Neural cell (in vitro differentiated cells): Measurements from ENCODE around the gene CFAP157.

Experiments used
- EP300 ChIP-seq: fragments of 450-650 bp; conservative IDR thresholded peaks from 2 replicates; pipeline ENCODE4 v1.6.1; 2014; ENCODE audit warnings: antibody characterized with exemption, mild to moderate bottlenecking, moderate library complexity; ENCODE audit not compliant: poor library complexity, severe bottlenecking
- EZH2 ChIP-seq: fragments of 200-600, 300-800 bp; shearing (Covaris generic), sonication (generic); IDR thresholded peaks from 2 replicates; pipeline ENCODE4 v1.6.1; 2014; ENCODE audit warnings: antibody characterized with exemption, low read length, borderline replicate concordance, mild to moderate bottlenecking; ENCODE audit not compliant: insufficient read depth, poor library complexity, severe bottlenecking
- MXI1 ChIP-seq: fragments of 450-650 bp; conservative IDR thresholded peaks from 2 replicates; pipeline ENCODE4 v1.6.1; 2014; ENCODE audit warnings: antibody characterized with exemption, mild to moderate bottlenecking; ENCODE audit not compliant: poor library complexity, severe bottlenecking
- RAD21 ChIP-seq: fragments of 450-650 bp; conservative IDR thresholded peaks from 2 replicates; pipeline ENCODE4 v1.6.1; 2014; ENCODE audit warnings: antibody characterized with exemption, mild to moderate bottlenecking, moderate library complexity
- SMC3 ChIP-seq: fragments of 450-650 bp; conservative IDR thresholded peaks from 2 replicates; pipeline ENCODE4 v1.6.1; 2014; ENCODE audit warnings: antibody characterized with exemption, mild to moderate bottlenecking, moderate library complexity; ENCODE audit not compliant: poor library complexity
- TAF1 ChIP-seq: IDR thresholded peaks from 2 replicates; pipeline ENCODE4 v1.6.1; 2012; ENCODE audit warnings: low read depth
- TF ChIP-seq, protein P1 (sequence below): fragments of 450-650 bp; IDR thresholded peaks from 2 replicates; pipeline ENCODE4 v1.5.1; 2014; ENCODE audit warnings: antibody characterized with exemption, mild to moderate bottlenecking, moderate library complexity; ENCODE audit not compliant: poor library complexity, severe bottlenecking
- TF ChIP-seq, protein P2 (sequence below): IDR thresholded peaks from 2 replicates; pipeline ENCODE4 v1.6.1; 2012; ENCODE audit warnings: borderline replicate concordance

GRCh38 chr9:127721391-127721821 lies 14.6 kb downstream of the CFAP157 start:
- TF ChIP-seq, protein P1, sequence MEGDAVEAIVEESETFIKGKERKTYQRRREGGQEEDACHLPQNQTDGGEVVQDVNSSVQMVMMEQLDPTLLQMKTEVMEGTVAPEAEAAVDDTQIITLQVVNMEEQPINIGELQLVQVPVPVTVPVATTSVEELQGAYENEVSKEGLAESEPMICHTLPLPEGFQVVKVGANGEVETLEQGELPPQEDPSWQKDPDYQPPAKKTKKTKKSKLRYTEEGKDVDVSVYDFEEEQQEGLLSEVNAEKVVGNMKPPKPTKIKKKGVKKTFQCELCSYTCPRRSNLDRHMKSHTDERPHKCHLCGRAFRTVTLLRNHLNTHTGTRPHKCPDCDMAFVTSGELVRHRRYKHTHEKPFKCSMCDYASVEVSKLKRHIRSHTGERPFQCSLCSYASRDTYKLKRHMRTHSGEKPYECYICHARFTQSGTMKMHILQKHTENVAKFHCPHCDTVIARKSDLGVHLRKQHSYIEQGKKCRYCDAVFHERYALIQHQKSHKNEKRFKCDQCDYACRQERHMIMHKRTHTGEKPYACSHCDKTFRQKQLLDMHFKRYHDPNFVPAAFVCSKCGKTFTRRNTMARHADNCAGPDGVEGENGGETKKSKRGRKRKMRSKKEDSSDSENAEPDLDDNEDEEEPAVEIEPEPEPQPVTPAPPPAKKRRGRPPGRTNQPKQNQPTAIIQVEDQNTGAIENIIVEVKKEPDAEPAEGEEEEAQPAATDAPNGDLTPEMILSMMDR: no peak
- TF ChIP-seq, protein P2, sequence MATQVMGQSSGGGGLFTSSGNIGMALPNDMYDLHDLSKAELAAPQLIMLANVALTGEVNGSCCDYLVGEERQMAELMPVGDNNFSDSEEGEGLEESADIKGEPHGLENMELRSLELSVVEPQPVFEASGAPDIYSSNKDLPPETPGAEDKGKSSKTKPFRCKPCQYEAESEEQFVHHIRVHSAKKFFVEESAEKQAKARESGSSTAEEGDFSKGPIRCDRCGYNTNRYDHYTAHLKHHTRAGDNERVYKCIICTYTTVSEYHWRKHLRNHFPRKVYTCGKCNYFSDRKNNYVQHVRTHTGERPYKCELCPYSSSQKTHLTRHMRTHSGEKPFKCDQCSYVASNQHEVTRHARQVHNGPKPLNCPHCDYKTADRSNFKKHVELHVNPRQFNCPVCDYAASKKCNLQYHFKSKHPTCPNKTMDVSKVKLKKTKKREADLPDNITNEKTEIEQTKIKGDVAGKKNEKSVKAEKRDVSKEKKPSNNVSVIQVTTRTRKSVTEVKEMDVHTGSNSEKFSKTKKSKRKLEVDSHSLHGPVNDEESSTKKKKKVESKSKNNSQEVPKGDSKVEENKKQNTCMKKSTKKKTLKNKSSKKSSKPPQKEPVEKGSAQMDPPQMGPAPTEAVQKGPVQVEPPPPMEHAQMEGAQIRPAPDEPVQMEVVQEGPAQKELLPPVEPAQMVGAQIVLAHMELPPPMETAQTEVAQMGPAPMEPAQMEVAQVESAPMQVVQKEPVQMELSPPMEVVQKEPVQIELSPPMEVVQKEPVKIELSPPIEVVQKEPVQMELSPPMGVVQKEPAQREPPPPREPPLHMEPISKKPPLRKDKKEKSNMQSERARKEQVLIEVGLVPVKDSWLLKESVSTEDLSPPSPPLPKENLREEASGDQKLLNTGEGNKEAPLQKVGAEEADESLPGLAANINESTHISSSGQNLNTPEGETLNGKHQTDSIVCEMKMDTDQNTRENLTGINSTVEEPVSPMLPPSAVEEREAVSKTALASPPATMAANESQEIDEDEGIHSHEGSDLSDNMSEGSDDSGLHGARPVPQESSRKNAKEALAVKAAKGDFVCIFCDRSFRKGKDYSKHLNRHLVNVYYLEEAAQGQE: no peak
- TF ChIP-seq EZH2: no peak
- no peak for TF ChIP-seq EP300
- no peak for TF ChIP-seq MXI1
- TF ChIP-seq TAF1: no peak
- TF ChIP-seq RAD21: no peak
- TF ChIP-seq SMC3: no peak
